ENCODE data around the gene C6orf47.

DNA sequence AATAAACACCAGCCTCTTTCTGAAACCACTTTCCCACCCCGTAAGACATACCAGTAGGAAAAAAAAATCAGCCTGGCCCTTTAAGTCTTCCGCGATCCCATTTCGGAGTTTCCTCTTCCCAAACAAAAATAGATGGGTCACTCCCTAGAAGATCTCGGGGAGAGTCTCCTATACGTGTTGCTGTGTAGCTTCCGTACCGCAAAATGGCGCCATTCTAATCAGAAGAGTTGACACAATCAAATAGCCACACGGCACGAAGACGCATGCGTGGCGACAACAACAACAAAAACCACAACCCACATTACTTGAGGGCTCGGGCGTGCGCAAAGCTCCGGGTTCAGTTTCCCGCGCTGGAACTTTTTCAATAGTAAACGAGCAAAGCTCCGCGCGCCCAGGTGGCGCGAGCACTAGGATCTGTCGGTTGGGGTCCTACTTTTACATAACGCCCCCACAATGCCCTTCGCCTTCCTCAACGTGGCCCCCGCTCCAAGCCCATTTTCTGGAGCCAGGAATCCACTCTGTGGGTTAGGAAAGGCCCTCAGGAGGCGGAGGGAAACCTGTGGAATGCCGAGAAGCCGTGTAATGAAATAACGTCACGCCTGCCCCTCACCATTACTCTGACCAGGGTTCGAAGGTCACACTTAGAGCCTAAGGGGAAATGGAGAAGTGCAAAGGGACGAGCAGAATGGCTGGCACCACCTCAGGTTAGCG is 4.4 kb upstream of the C6orf47 start, which contains the start of gene GPANK1:
- TF ChIP-seq, protein P1, sequence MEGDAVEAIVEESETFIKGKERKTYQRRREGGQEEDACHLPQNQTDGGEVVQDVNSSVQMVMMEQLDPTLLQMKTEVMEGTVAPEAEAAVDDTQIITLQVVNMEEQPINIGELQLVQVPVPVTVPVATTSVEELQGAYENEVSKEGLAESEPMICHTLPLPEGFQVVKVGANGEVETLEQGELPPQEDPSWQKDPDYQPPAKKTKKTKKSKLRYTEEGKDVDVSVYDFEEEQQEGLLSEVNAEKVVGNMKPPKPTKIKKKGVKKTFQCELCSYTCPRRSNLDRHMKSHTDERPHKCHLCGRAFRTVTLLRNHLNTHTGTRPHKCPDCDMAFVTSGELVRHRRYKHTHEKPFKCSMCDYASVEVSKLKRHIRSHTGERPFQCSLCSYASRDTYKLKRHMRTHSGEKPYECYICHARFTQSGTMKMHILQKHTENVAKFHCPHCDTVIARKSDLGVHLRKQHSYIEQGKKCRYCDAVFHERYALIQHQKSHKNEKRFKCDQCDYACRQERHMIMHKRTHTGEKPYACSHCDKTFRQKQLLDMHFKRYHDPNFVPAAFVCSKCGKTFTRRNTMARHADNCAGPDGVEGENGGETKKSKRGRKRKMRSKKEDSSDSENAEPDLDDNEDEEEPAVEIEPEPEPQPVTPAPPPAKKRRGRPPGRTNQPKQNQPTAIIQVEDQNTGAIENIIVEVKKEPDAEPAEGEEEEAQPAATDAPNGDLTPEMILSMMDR (IDR thresholded peaks at IDR 0.05; ENCODE audit: low read length), result no peak
- no peak for TF ChIP-seq EZH2 (optimal IDR thresholded peaks at IDR 0.05; ENCODE audit: low read depth, low read length)

Measured in MM.1S (cell line).